ENCODE data around the gene GJB3. TPM values are rescaled to one million over a fixed set of nuclear protein-coding genes. Genes with fewer than 3 reads are reported as not detected.

Gene GJB3
- total and polyA plus RNA-seq, 10 of the 15 experiments (the other 5 are each of a cell fraction or from before 2014, with no cell fraction given) = not detected

GRCh38 chr1:34786521-34787325, 5.7 kb downstream of the GJB3 start:
- Histone ChIP-seq H3K36me3 (ENCODE audit: control insufficient read depth in 2 of 2, insufficient read depth in 2 of 2, low read length in 1 of 2) (no peaks in the 10 kb centered on the region), H3K27ac (ENCODE audit: control insufficient read depth, insufficient read depth) (no peak overlapping the region), H3K79me2 (ENCODE audit: control insufficient read depth, insufficient read depth, low read length) (no peaks in the 10 kb centered on the region), H4K20me1 (ENCODE audit: control insufficient read depth, insufficient read depth) (no peaks in the 10 kb centered on the region), H2AFZ (ENCODE audit: control insufficient read depth, low read depth, low read length) (no peak overlapping the region), H3K9me3 (replicated peaks; ENCODE audit: control insufficient read depth, insufficient read depth, low read length) (no peaks in the 10 kb centered on the region; the same call in 2 of the 3 replicates), H3K4me1 (ENCODE audit: control insufficient read depth, insufficient read depth, low read length) (no peaks in the 10 kb centered on the region; the same call in 1 of the 2 replicates), H3K27me3 (replicated peaks in 1 of 2; ENCODE audit: control insufficient read depth in 2 of 2, insufficient read depth in 2 of 2, low read length in 1 of 2) (0 out of 4 replicates have a peak, but pooled peaks cover 0 to 4% of the 10 kb centered on the region in 2 experiments), H3K4me3 (no peak overlapping the region), H3K4me2 (ENCODE audit: control insufficient read depth, insufficient read depth) (no peak overlapping the region), H3K9ac (ENCODE audit: control insufficient read depth, insufficient read depth, low read length) (no peak overlapping the region)
- FAIRE-seq = peak; percentile 81
- intact Hi-C loops (cut with micrococcal nuclease; ENCODE audit: unreplicated experiment) (loop anchor here (1.0 kb wide), 2 partner anchors 66 to 80 kb away; no protein-coding TSS in a partner anchor), in situ Hi-C loops (cut with MboI) (loop anchor here (5.0 kb wide), 1 partner anchor 66 kb away; no protein-coding TSS in a partner anchor)
- ChIA-PET SMC1A (ENCODE audit: uncharacterized antibody, unreplicated experiment) (interaction anchor here (0.6 to 1.7 kb wide), 6 partner anchors 11 to 88 kb away, joined by 3 to 5 read pairs (median 4); no protein-coding TSS in a partner anchor), CTCF (interaction anchor here (0.7 to 3.1 kb wide), 12 partner anchors 42 to 372 kb away, joined by 3 to 27 read pairs (median 4); partner anchors contain the start of gene SMIM12), RAD21 (ENCODE audit: unreplicated experiment) (interaction anchor here (1.0 to 1.4 kb wide), 4 partner anchors 10 to 110 kb away, joined by 3 to 8 read pairs (median 4); partner anchors contain the start of gene SMIM12), POLR2A (no interaction called here)
- ATAC-seq = peak; percentile 96
- TF ChIP-seq MYB (IDR thresholded peaks at IDR 0.05; ENCODE audit: borderline replicate concordance, low read depth, low read length) (no peak), WRNIP1 (IDR thresholded peaks at IDR 0.05; ENCODE audit: borderline replicate concordance, low read depth, low read length) (0 out of 2 replicates have a peak, but pooled peaks have one; percentile 54), CTCF (IDR thresholded peaks at IDR 0.05 in 2 of 3, conservative IDR thresholded peaks at IDR 0.05 in 1 of 3; ENCODE audit: control insufficient read depth in 2 of 3, extremely low read depth in 1 of 3, insufficient read depth in 1 of 3, low read depth in 3 of 3, low read length in 3 of 3) (peak; percentile 85 to 96 (median 88); a peak in 5 of 6 replicates), SMC3 (IDR thresholded peaks at IDR 0.05; ENCODE audit: borderline replicate concordance, low read length) (peak; percentile 86), ZNF622 (IDR thresholded peaks at IDR 0.05) (no peak), YY1 (IDR thresholded peaks at IDR 0.05; ENCODE audit: low read depth, low read length) (peak; percentile 54; the same call in 1 of the 2 replicates), IRF4 (IDR thresholded peaks at IDR 0.05; ENCODE audit: low read depth, low read length) (0 out of 2 replicates have a peak, but pooled peaks have one; percentile 20), PKNOX1 (IDR thresholded peaks at IDR 0.05) (peak; percentile 38; the same call in 1 of the 2 replicates), RAD21 (IDR thresholded peaks at IDR 0.05; ENCODE audit: insufficient read depth, low read depth, low read length) (peak; percentile 71)
- DNase-seq (ENCODE audit: low read depth, low spot score) = peak; percentile 25
- WGBS (ENCODE audit: insufficient coverage, insufficient replicate concordance, low lambda C conversion rate, missing lambda C conversion rate) = 45% methylated on average over 14 of the region's 14 CpGs
- no TSS peak for BruUV-seq (replicated peaks)
